Breast epithelium (tissue), 4 donors: ENCODE results near the gene ZNF407. TPM values are rescaled to one million over a fixed set of nuclear protein-coding genes. Genes with fewer than 3 reads are reported as not detected.

ENCODE experiments used
- DNase-seq, 2 donors: peaks; one replicate each; pipeline ENCODE4 v3.0.0-alpha.2; 2019; ENCODE audit warnings: low spot score in 2 of 2
- H3K27ac ChIP-seq, 2 donors: fragments of 200-600 bp; sonication (generic) in 1 of 2; one replicate each; pipeline ENCODE4 v1.5.1; 2016 to 2019; ENCODE audit warnings: mild to moderate bottlenecking in 1 of 2
- H3K27me3 ChIP-seq, 2 donors: fragments of 200-600 bp; sonication (generic) in 1 of 2; one replicate each; pipeline versions ENCODE4 v1.5.1 to v1.6.0; 2017 to 2019; ENCODE audit warnings: control low read depth in 1 of 2, mild to moderate bottlenecking in 1 of 2
- H3K36me3 ChIP-seq: fragments of 200-600 bp; one replicate; pipeline ENCODE4 v1.5.1; 2019
- H3K4me1 ChIP-seq, 2 donors: fragments of 200-600 bp; sonication (generic); one replicate each; pipeline ENCODE4 v1.5.1; 2016 to 2019; ENCODE audit warnings: control low read depth in 1 of 2
- H3K4me3 ChIP-seq, 3 donors: fragments of 200-600 bp; sonication (generic); 1 replicate in 2 of 3; 2 replicates in 1 of 3; pipeline ENCODE4 v1.5.1; 2016 to 2019; ENCODE audit warnings: mild to moderate bottlenecking in 3 of 3, moderate library complexity in 2 of 3
- H3K9me3 ChIP-seq, 2 donors: fragments of 200-600 bp; sonication (generic) in 1 of 2; one replicate each; pipeline ENCODE4 v1.5.1; 2016 to 2019; ENCODE audit warnings: control low read depth in 1 of 2
- POLR2A ChIP-seq: fragments of 450-650 bp; IDR thresholded peaks from one replicate; pipeline ENCODE4 v1.6.1; 2016; ENCODE audit warnings: antibody characterized with exemption, mild to moderate bottlenecking, moderate library complexity
- POLR2AphosphoS5 ChIP-seq, 3 donors: sonication (generic); formaldehyde crosslinking; IDR thresholded peaks; one replicate each; pipeline ENCODE4 v1.6.1; 2017; ENCODE audit warnings: antibody characterized with exemption in 3 of 3
- intact Hi-C: fragments of 100-400 bp; cut with DNase I; formaldehyde crosslinking; loops from one replicate; pipeline ENCODE4 v1.15.1; 2023; ENCODE audit warnings: low total_unique reads
- total RNA-seq, 3 donors: library from RNA; depleted of rRNA; stranded (reverse); fragments of >200 nt; gene quantifications; one replicate each; pipeline ENCODE4 v1.1.0, GENCODE V29; 2016
- TF ChIP-seq, protein P1 (sequence below), 3 donors: fragments of 450-650 bp; IDR thresholded peaks; one replicate each; pipeline ENCODE4 v1.5.1; 2016 to 2017; ENCODE audit warnings: antibody characterized with exemption in 3 of 3, mild to moderate bottlenecking in 3 of 3, moderate library complexity in 3 of 3

Gene ZNF407
- total RNA-seq, 3 donors from 2014 or later = 14.9 to 30.1 (median 22.3) TPM

DNA sequence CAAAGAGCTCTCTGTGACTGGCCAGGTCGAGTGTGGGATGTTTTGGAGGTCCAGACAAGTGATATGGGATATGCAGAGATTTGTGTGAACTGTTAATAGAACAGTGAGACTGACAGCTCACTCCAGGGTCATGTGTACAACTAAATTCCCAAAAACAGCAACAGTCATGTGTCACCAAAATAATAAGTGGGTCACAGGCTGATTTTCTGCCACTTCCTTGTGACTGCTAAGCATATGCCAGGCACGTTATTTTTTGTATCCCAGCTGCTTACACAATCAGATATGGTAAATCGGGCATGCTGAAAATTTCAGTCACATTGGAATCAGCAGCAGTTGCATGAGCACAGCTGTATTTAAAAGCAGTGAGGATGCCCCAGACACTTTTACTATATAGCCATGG, 412.6 kb downstream of the ZNF407 start:
- intact Hi-C loops = no loop called here
- H3K4me1 ChIP-seq = no peaks in the 10 kb centered on the region
- no peaks in the 10 kb centered on the region for H3K36me3 ChIP-seq
- no peak overlapping the region for H3K27ac ChIP-seq
- H3K27me3 ChIP-seq = no peaks in the 10 kb centered on the region
- DNase-seq = no peak
- TF ChIP-seq POLR2AphosphoS5 (IDR thresholded peaks at IDR 0.05) = no peak
- TF ChIP-seq, protein P1, sequence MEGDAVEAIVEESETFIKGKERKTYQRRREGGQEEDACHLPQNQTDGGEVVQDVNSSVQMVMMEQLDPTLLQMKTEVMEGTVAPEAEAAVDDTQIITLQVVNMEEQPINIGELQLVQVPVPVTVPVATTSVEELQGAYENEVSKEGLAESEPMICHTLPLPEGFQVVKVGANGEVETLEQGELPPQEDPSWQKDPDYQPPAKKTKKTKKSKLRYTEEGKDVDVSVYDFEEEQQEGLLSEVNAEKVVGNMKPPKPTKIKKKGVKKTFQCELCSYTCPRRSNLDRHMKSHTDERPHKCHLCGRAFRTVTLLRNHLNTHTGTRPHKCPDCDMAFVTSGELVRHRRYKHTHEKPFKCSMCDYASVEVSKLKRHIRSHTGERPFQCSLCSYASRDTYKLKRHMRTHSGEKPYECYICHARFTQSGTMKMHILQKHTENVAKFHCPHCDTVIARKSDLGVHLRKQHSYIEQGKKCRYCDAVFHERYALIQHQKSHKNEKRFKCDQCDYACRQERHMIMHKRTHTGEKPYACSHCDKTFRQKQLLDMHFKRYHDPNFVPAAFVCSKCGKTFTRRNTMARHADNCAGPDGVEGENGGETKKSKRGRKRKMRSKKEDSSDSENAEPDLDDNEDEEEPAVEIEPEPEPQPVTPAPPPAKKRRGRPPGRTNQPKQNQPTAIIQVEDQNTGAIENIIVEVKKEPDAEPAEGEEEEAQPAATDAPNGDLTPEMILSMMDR (IDR thresholded peaks at IDR 0.05) = no peak
- TF ChIP-seq POLR2A = no peak
- no peak overlapping the region for H3K4me3 ChIP-seq
- no peaks in the 10 kb centered on the region for H3K9me3 ChIP-seq

DNA sequence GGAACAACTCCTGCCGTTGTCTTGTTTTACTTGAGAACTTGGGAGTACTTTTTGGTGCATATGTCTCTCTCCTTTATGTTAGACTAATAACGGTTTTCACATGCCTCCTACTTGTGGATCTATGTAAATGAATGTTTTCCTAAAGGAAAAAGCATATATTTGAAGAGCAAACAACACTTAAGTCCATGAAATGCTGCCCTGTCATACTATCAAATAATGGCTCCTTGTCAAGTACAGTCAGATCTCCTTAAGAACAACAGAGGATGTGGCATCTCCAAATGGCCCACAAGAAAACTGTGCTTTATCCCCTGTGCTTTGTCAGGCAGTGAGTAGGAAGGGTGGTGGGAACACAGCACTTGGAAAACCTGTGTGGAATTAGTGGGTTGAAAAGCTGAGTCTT, 413.0 kb downstream of the ZNF407 start:
- Histone ChIP-seq H3K27ac (no peak overlapping the region), H3K36me3 (no peaks in the 10 kb centered on the region), H3K9me3 (no peaks in the 10 kb centered on the region), H3K4me1 (no peaks in the 10 kb centered on the region), H3K4me3 (no peak overlapping the region), H3K27me3 (no peaks in the 10 kb centered on the region)
- TF ChIP-seq POLR2AphosphoS5 (IDR thresholded peaks at IDR 0.05) (no peak), POLR2A (no peak)
- TF ChIP-seq, protein P1 (IDR thresholded peaks at IDR 0.05) = no peak
- intact Hi-C loops = no loop called here
- no peak for DNase-seq

DNA sequence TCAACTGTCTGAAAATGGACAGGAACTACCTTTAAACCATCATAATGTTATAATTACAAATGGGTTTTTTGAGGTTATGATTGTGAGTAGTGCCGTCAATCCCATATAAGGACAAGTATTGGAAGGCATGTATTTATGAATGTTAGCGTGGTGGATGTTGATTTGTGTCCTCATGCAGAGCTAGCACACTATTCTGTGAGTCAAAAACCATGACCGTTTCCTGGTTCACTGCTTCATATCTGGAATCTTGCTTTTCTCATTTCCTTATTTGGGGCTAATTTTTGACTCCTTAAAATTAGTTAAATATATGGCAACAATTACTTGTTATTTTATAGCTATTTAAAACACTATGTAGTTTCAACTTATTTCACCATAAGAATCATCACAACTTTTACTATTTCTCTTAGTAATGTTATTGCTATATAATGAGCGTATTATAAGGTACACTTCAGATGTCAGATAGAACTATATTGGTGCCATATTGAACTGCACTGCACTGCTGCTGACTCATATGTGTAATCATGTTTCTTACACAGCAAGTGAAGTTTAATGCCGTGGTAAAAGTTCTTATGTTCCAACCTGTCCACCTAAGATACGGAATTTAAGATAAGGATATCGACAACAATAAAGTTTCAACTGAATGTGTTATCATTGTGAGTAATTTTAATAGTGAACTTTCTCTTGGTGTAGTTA, 418.5 kb downstream of the ZNF407 start:
- H3K4me3 ChIP-seq = no peak overlapping the region
- H3K27ac ChIP-seq = no peak overlapping the region
- intact Hi-C loops = no loop called here
- no peaks in the 10 kb centered on the region for H3K27me3 ChIP-seq
- no peaks in the 10 kb centered on the region for H3K9me3 ChIP-seq
- no peaks in the 10 kb centered on the region for H3K4me1 ChIP-seq
- H3K36me3 ChIP-seq = no peaks in the 10 kb centered on the region
- DNase-seq = no peak
- TF ChIP-seq POLR2AphosphoS5 (IDR thresholded peaks at IDR 0.05) (no peak), POLR2A (no peak)
- TF ChIP-seq, protein P1 (IDR thresholded peaks at IDR 0.05) = no peak

DNA sequence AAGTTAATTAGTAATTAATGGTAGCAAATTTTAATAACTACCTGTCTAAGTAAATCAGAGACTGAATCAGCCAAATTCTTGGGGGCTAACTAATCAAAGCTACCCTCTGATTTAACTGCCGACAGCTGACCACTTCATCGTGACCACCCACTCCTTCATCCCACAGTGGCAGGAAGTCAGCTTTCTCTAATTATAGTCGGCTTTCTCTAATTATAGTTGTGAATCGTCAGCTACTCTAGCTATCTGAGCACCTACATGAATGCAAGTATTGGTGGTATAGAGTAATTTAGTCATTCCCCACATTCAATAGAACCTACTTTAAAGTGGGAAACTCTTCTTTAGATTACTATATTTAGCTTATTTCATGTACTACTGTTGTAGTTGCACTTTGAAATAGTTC, 425.8 kb downstream of the ZNF407 start:
- Histone ChIP-seq H3K27me3 (no peaks in the 10 kb centered on the region), H3K4me3 (no peak overlapping the region), H3K9me3 (no peaks in the 10 kb centered on the region), H3K36me3 (no peaks in the 10 kb centered on the region), H3K4me1 (no peaks in the 10 kb centered on the region), H3K27ac (no peak overlapping the region)
- DNase-seq = no peak
- intact Hi-C loops = loop anchor here (10.0 kb wide), 1 partner anchor 699 kb away; no protein-coding TSS in a partner anchor
- TF ChIP-seq POLR2A (no peak), POLR2AphosphoS5 (IDR thresholded peaks at IDR 0.05) (no peak)
- TF ChIP-seq, protein P1 (IDR thresholded peaks at IDR 0.05) = no peak

DNA sequence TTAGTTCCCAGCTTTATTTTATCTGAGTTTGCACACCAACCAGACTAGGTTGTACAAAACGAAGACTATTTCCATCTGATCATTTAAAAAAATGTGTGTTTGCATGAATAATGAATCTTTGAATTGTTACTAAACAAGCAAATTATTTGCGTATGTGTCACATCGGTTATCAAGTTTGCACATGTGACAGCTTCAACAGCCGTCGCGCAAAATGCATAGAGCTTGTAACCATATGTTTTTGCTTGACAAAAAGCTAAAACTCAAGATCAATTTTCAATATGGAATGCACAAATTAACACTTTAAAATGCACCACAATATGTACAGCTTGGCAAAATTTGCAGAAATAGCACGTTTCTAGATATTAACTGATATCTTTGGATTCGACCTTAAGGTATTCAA, 427.2 kb downstream of the ZNF407 start:
- intact Hi-C loops = loop anchor here (10.0 kb wide), 1 partner anchor 700 kb away; no protein-coding TSS in a partner anchor
- Histone ChIP-seq H3K9me3 (no peaks in the 10 kb centered on the region), H3K27me3 (no peaks in the 10 kb centered on the region), H3K27ac (no peak overlapping the region), H3K36me3 (no peaks in the 10 kb centered on the region), H3K4me3 (no peak overlapping the region), H3K4me1 (no peaks in the 10 kb centered on the region)
- TF ChIP-seq, protein P1 (IDR thresholded peaks at IDR 0.05) = no peak
- no peak for TF ChIP-seq POLR2A
- TF ChIP-seq POLR2AphosphoS5 (IDR thresholded peaks at IDR 0.05) = no peak
- no peak for DNase-seq
